HG03432 (cell line): ENCODE measurements around the gene DCXR.

ENCODE experiments used
- ATAC-seq: cut with Tn5 transposase; IDR thresholded peaks from one replicate; pipeline ENCODE4 v1.9.1; 2021; ENCODE audit warnings: mild to moderate bottlenecking, moderate library complexity; ENCODE audit not compliant: unreplicated experiment

DCXR gene

DNA sequence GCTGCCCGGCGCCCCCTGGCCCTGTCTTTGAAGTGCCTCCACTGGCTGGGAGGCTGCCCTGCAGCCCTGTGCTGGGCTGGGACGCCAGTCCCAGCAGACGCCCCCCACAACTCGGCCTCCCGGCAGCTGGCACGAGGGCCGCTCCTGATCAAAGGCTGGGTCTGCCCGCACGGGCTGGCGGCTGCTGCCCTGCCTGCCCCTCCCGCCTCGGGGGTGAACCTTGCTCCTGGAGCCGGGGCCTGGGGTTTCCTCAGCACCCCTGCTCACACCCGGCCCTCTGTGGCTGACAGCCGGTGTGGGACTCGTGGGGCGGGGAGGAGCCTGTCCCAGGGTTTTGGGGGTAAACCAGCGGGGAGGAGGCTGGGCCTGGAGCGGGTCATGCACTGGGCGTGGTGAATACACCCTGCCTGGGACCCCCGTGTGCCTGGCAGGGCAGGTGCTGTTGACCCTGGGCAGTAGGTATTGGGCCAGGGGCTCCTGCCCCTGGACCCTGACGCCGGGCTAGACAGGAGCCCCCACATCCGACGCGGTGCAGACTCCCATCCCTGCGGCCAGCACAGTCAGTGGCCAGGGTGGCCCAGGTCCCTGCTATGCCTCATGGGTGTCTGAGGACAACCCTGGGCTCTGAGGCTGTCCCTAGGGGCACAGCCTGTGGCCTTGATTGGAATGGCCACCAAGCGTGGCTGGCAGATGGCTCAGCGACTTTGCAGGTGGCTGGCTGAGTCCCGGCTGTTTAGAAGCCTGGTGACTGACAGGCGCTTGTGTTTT is 36.5 kb downstream of the DCXR start:
- no peak for ATAC-seq

DNA sequence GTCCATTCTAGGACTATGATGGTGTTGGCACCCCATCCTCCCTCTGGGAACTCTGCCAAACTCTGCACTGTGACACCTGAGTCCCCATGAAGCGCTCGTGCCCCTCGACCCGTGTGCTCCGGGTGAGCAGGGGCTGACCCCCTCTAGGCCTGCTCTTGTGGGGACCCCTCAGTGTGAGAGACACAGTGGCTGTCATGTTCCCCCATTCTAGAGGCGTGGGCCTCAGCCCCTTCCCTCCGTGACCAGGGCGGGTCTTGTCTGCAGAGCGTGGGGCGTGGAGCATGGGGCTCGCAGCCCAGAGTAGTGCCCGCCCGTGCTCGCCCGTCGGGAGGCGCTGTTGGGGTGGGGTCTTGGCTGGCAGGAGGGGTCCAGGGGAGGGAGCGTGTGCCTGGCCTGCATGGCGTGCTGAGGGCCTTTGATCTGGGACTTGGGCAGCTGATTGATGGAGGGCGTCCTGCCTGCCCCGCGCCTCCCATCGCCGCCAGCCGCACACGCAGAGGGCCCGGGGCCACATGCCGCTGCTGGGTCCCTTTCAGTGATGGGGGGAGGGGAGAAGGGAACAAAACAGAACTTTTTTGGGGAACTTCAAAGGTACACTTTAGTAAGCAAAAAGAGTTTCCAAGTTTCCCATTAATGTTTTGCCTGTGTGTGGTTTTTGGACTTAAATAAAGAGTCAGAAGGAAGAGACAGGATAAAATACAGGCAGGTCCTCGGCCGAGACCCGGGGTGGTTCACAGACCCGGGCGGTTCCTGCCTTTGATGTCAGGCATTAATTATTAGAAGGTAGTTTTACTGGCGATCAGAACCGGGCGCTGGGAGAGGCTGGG is 37.3 kb downstream of the DCXR start:
- ATAC-seq: no peak

DNA sequence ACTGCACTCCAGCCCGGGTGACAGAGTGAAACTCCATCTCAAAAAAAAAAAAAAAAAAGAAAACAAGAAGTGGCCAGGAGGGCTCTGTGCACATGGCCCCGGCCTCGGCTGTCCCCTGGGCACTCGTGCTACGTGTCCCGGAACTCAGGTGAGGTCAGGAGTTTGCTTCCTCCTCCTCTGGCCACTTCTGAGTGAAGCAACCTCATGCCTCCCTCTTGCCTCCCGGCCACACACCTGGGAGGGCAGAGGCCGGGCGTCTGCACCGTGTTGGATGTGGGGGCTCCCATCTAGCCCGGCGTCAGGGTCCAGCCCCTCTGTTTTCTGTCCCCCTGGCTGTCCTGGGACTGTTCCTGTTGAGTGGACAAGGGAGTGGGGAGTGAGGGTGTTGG is 37.9 kb downstream of the DCXR start:
- ATAC-seq: no peak

- no peak for ATAC-seq
Measured at GRCh38 chr17:81998691-81999438, 38.6 kb downstream of the DCXR start.

DNA sequence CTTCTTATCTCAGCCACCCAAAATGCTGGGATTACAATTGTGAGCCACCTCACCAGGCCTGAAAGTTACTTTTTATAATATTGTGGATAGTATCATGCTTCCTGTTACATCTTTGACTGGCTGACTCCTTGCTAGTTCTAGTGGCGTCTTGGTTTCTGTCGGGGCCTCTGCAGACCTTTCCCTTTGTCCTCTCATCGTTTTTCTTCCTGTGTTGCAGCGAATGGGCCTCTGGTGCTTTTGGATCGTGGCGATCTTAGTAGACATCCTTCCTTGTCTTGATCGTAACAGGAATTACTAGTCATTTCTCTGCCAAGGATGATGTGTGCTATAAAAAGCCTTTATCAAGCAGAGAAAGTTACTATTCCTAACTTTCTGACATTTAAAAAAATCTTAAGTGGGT is 39.3 kb downstream of the DCXR start:
- no peak for ATAC-seq

- no peak for ATAC-seq
Measured at GRCh38 chr17:81996757-81997441, 40.6 kb downstream of the DCXR start.

DNA sequence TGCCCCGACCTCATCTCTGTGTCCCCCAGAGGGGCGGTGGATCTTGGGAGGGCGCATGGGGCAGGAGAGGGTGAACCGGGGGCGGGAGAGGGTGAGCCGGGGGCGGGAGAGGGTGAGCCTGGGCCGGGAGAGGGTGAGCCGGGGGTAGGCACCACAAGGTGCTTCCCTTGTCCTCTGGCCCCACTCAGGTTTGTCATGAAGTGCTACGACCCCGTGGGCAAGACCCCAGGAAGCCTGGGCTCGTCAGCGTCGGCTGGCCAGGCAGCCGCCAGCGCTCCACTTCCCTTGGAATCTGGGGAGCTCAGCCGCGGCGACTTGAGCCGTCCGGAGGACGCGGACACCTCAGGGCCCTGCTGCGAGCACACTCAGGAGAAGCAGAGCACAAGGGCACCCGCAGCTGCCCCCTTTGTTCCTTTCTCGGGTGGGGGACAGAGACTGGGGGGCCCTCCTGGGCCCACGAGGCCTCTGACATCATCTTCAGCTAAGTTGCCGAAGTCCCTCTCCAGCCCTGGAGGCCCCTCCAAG is 41.2 kb downstream of the DCXR start:
- no peak for ATAC-seq

DNA sequence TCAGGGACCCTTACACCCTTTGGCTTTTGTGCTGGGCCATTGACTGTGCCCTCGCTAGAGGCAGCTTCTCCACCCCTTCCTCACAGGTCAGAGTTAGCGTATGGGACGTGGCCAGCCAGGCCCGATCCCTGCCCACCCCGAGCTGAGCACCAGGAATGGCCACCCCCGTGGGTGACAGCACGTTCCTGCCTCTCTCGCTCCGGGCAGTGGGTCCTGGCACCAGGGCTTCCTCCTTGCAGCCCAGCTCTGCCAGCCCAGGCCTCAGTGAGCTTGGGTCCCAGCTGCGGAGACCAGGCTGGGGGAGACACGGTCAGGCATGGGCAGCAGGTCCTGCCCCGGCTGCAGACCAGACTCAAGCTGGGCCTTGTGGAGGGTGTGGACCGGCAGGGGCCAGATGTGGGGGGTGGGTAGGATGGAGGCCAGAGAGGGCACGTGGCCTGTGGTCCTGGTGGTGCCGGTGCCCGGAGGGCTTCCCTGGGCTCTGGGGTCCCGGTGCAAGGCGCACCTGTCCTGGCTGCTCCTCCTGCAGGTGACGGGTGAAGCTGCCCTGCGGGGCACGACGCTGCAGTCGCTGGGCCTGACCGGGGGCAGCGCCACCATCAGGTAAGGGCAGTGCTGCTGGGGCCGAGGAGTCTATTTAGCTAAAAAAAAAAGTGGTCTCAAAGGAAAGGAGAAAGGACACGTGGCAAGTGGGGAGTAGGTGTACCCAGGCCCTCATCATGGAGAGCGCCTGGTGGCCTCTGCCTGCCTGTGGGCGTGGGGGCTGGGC is 41.9 kb downstream of the DCXR start:
- ATAC-seq: no peak

DNA sequence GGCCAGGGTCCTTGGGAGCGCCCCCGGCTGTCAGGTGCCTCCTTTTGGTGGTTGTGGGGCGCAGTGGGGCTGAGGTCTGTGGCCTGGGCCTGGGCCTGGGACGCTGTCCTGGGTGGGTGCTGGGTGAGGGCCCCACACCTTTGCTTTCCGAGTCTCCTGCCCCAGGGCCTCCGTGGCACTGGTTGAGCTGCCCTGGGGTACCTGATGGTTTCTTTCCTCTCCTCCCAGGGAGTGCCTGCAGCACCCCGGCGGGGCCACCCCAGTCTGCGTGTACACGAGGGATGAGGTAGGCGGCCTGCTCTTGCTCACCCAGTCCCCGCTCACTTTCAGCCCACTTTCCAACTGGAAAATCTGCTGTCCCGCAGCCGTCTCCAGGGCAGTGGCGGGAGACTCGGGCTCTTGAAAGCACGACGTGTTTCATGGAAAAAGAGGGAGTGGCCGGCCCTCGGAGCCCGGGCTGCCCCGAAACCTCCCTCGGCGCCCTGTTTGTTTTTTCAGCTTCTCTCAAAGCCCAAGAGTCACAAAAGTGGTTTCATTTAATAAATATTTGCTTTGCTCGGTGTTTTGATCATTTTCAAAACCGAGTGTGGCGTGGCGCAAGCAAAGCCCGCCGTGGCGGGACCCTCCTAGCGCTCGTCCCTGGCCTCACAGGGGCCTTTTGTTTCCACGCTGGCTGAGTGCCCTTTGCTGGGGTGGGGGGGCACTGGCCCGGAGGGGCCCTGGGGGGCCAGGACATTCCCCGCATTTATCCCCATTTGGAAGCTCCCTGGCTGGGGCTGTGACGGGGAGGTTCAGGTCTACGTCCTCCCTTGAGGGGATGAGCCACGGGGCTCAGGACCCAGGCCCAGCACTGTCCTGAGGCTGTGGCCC is 42.7 kb downstream of the DCXR start:
- ATAC-seq: no peak

DNA sequence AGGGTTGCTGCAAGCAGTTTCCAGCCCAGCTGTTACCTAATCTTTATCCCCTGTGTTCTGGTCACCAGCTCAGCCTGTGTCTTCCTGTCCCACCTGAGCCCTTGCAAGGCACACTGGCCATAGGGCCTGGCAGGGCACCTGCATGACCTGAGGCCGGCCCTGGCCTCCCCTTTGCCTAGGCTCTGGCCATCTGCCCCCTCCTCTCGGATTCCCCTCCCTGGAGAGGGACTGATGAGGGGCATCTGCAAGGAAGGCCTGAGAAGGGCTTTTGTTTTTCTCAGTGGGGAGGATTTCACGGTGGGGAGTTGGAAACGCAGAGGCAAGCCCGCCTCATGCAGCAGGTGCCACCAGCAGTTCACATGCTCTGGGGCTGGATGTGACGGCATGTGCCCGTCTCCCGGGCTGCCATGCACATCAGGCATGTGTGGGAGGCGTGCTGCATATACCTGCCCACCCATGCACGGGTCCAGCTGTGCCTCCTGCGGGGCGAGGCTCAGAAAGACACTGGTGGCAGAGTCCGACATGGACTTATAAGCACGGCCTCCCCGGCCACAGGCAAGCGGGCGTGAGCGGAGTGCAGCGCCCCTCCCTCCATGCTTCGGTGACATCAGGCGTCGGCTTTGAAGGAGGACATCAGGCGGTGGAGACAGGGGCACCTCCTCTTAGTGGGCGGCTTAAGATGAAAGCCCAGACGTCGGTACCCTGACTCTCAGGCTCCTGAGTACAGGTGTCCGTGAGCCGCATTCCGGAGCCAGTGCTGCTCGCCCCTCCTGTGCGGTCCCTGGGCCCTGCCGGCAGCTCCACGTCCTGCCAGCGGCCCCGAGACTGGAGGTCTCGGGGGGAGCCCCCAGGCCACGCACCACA is 43.5 kb downstream of the DCXR start:
- ATAC-seq: no peak

DNA sequence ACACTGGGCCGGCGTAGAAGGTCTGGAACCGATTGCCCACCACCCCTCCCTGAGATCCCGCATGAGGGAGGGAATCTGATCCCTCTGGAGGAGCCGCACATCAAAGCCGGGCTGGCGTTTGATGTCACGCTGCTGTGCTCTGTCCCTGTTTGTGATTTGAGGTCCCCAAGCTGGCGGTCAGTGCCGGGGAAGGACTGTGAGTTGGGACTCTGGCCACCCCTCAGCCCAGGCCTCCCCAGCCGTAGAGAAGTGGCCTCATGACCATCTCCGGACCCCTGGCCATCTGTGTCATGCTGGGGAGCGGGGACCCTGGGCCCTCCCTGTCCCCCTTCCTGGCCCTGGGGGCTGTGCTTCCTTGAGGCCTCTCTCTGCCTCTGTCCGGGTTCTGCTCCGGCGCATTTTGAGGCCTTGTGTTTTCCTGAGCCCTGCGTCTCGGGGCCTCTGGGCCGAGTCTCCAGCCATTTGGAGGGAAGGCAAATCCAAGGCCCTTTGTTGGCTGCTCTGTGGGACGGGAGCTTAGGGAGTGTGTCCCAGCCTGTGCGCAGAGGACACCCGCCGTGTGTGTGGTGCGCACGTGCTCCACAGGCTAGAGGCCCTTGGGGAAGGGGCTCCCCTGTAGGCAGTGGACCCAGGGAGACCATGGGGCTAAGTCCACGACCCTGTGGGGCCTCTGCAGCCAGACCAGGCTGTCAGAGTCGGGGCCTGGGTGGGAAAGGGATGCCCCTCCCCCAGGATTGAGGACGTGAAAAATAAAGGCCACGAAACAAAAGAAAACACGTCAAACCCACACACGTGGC is 45.0 kb downstream of the DCXR start:
- no peak for ATAC-seq

GRCh38 chr17:81991684-81992305 is 45.7 kb downstream of the DCXR start:
- ATAC-seq: no peak

- no peak for ATAC-seq
Measured at GRCh38 chr17:81990836-81991683, 46.4 kb downstream of the DCXR start.

DNA sequence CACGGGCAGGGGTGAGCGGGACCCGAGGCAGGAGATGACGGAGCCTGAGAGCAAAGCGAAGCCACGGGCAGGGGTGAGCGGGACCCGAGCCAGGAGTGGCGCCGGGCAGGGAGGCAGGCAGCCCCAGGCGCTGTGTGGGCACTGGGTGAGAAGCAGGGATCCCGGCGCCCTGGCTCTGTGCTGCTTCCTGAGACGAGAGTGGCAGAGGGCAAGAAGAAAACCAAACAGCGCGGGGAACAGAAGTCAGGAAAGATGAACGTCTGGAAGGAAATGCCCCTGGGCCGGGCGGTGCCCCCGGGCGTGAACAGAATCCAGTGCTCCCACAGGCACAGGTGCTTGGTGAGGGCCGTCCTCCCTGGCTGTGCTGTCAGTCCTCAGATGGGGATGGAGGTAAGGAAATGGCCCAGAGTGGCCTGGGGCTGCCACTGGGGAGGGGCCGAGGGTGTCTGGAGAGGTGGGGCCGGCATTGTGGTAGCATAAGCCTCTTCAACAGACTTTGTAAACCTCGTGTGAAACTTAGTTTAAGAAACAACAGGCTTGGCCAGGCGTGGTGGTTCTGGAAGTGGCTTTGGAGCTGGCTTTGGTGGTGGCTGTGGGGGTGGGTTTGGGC is 50.2 kb downstream of the DCXR start:
- no peak for ATAC-seq

- no peak for ATAC-seq
Measured at GRCh38 chr17:81986606-81987005, 50.9 kb downstream of the DCXR start.
